ENCODE data around the gene PSTPIP2. TPM values are rescaled to one million over a fixed set of nuclear protein-coding genes. Genes with fewer than 3 reads are reported as not detected.
A peak's percentile ranks its signal among the peaks of the same experiment; 100 is the strongest.

Gene PSTPIP2
- total and polyA plus RNA-seq, 2 donors (not counting 3 experiments of a cell fraction or from before 2014, with no cell fraction given) = 1.6 to 4.9 TPM

GRCh38 chr18:46079336-46079735 lies 7.3 kb upstream of the PSTPIP2 start:
- Histone ChIP-seq H4K20me1 (replicated peaks; ENCODE audit: control insufficient read depth, extremely low read depth, insufficient read depth, low read length) (no peaks in the 10 kb centered on the region), H3K9ac (replicated peaks; ENCODE audit: extremely low read depth, insufficient read depth, low read length) (no peak overlapping the region), H3K4me1 (ENCODE audit: control insufficient read depth, extremely low read depth, insufficient read depth, low read length) (no peaks in the 10 kb centered on the region), H3K27ac (ENCODE audit: insufficient read depth, low read depth, low read length) (no peak overlapping the region), H3K27me3 (ENCODE audit: control insufficient read depth in 2 of 2, insufficient read depth in 2 of 2, low read length in 2 of 2) (no peaks in the 10 kb centered on the region), H3K36me3 (ENCODE audit: control insufficient read depth in 2 of 2, extremely low read depth in 1 of 2, insufficient read depth in 2 of 2, low read length in 2 of 2) (peaks cover 9 to 21% of the 10 kb centered on the region in 2 experiments), H3K9me1 (replicated peaks; ENCODE audit: control insufficient read depth, extremely low read depth, insufficient read depth, low read length) (no peaks in the 10 kb centered on the region), H3K9me3 (replicated peaks; ENCODE audit: control insufficient read depth, insufficient read depth, low read length) (no peaks in the 10 kb centered on the region), H3K79me2 (ENCODE audit: control insufficient read depth, insufficient read depth, low read length) (no peaks in the 10 kb centered on the region), H3K4me2 (ENCODE audit: insufficient read depth, low read length) (no peak overlapping the region), H2AFZ (ENCODE audit: low read depth, low read length) (no peak overlapping the region), H3K4me3 (replicated peaks in 1 of 3; ENCODE audit: insufficient read depth in 1 of 3, low read depth in 1 of 3, low read length in 3 of 3) (no peak overlapping the region)
- TF ChIP-seq CTCF (IDR thresholded peaks at IDR 0.05; ENCODE audit: extremely low read depth in 1 of 2, insufficient read depth in 1 of 2, low read depth in 1 of 2, low read length in 2 of 2) (no peak), POLR2A (IDR thresholded peaks at IDR 0.05; ENCODE audit: low read depth, low read length) (no peak), MYC (IDR thresholded peaks at IDR 0.05; ENCODE audit: low read depth, low read length) (no peak)
- ChIA-PET POLR2A (no interaction called here), CTCF (interaction anchor here (0.6 to 1.3 kb wide), 2 partner anchors 199 to 414 kb away, joined by 3 read pairs; no protein-coding TSS in a partner anchor)
- intact Hi-C loops (cut with micrococcal nuclease) = no loop called here
- FAIRE-seq (no peak), DNase-seq (ENCODE audit: low read depth, low spot score) (no peak)
- dilution Hi-C loops (cut with MboI; ENCODE audit: extremely low pct_ligation_motif_present, low sequenced_read_pairs) = no loop called here
- no TSS peak for BruUV-seq (replicated peaks)

- no peak overlapping the region for H3K9ac ChIP-seq (replicated peaks; ENCODE audit: extremely low read depth, insufficient read depth, low read length)
- H3K9me1 ChIP-seq (replicated peaks; ENCODE audit: control insufficient read depth, extremely low read depth, insufficient read depth, low read length) = no peaks in the 10 kb centered on the region
- no peaks in the 10 kb centered on the region for H4K20me1 ChIP-seq (replicated peaks; ENCODE audit: control insufficient read depth, extremely low read depth, insufficient read depth, low read length)
- no peak overlapping the region for H3K4me3 ChIP-seq (replicated peaks in 1 of 3; ENCODE audit: insufficient read depth in 1 of 3, low read depth in 1 of 3, low read length in 3 of 3)
- dilution Hi-C loops (cut with MboI; ENCODE audit: extremely low pct_ligation_motif_present, low sequenced_read_pairs) (no loop called here), intact Hi-C loops (cut with micrococcal nuclease) (loop anchor here (1.0 to 5.0 kb wide), 6 partner anchors 99 to 408 kb away; no protein-coding TSS in a partner anchor)
- DNase-seq (ENCODE audit: low read depth, low spot score) (peak; percentile 75), FAIRE-seq (peak; percentile 84)
- no TSS peak for BruUV-seq (replicated peaks)
- H3K27me3 ChIP-seq (ENCODE audit: control insufficient read depth in 2 of 2, insufficient read depth in 2 of 2, low read length in 2 of 2) = no peaks in the 10 kb centered on the region
- H3K4me1 ChIP-seq (ENCODE audit: control insufficient read depth, extremely low read depth, insufficient read depth, low read length) = peaks cover 9% of the 10 kb centered on the region
- H3K27ac ChIP-seq (ENCODE audit: insufficient read depth, low read depth, low read length) = no peak overlapping the region
- no peak overlapping the region for H2AFZ ChIP-seq (ENCODE audit: low read depth, low read length)
- no peaks in the 10 kb centered on the region for H3K79me2 ChIP-seq (ENCODE audit: control insufficient read depth, insufficient read depth, low read length)
- H3K9me3 ChIP-seq (replicated peaks; ENCODE audit: control insufficient read depth, insufficient read depth, low read length) = no peaks in the 10 kb centered on the region
- POLR2A ChIA-PET = interaction anchor here (0.5 kb wide), 1 partner anchor 135 kb away, joined by 6 read pairs; no protein-coding TSS in a partner anchor
- TF ChIP-seq CTCF (IDR thresholded peaks at IDR 0.05; ENCODE audit: extremely low read depth in 1 of 2, insufficient read depth in 1 of 2, low read depth in 1 of 2, low read length in 2 of 2) = peak; percentile 37 to 48
- no peak for TF ChIP-seq POLR2AphosphoS5 (IDR thresholded peaks at IDR 0.05; ENCODE audit: insufficient read depth, low read depth, low read length)
- CTCF ChIA-PET = interaction anchor here (0.6 to 3.8 kb wide), 71 partner anchors 10 to 584 kb away, joined by 3 to 148 read pairs (median 4); partner anchors contain the start of gene ATP5F1A
- H3K36me3 ChIP-seq (ENCODE audit: control insufficient read depth in 2 of 2, extremely low read depth in 1 of 2, insufficient read depth in 2 of 2, low read length in 2 of 2) = no peaks in the 10 kb centered on the region
- H3K4me2 ChIP-seq (ENCODE audit: insufficient read depth, low read length) = no peak overlapping the region
Measured at GRCh38 chr18:46073474-46074331, 1.6 kb upstream of the PSTPIP2 start.

Measured in endothelial cell of umbilical vein (primary cell).